ENCODE data around the gene KIAA0930. TPM values are rescaled to one million over a fixed set of nuclear protein-coding genes. Genes with fewer than 3 reads are reported as not detected.

KIAA0930 gene
- total RNA-seq, 1 donor from 2014 or later: 44.2 TPM

DNA sequence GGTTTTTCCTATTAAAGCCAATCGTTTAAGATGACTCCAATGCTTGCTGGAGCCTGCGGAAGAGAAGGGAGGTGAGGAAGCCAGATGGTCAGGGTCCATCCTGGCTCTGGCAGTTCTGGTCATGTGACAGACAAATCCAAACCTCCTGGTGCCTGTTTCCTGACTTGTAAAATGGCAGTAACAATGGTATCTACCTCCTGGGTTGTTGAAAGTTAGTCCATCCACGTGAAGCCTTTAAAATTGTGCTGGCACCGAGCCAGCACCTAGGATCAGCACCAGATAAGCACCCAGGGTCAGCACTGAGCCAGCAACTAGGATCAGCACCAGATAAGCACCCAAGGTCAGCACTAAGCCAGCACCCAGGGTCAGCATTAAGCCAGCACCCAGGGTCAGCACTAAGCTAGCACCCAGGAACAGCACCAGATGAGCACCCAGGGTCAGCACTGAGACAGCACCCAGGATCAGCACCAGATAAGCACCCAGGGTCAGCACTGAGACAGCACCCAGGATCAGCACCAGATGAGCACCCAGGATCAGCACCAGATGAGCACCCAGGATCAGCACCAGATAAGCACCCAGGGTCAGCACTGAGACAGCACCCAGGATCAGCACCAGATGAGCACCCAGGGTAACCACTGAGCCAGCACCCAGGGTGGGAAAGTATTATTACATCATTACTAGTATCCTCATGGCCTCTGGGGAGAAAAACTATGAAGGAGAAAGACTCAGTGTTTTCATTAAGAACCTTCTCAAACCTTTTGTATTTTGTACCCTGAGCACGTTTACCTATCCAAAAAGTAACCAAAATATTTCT, 17.2 kb downstream of the KIAA0930 start:
- ATAC-seq: no peak
- no peak for DNase-seq (ENCODE audit: low spot score)

- ATAC-seq: no peak
- no peak for DNase-seq (ENCODE audit: low spot score)
Measured at GRCh38 chr22:45221201-45221600, 19.5 kb downstream of the KIAA0930 start.

DNA sequence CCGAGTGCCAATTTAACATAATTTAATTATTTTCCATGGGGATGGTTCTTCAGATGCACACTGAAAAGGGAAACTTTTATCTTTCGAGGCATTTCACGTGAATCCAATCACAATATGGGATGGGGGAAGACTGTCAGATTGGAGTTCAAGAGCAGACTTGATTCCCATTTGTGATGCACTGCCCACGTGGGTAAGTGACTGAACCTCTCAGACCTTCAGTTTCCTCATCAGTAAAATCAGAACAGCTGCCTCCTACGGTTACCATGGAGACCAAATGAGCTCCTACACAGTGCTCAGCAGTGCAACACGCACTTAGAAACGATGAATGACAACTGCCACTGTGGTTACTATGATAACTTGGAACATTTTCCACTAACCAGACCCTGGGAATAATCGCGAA, 21.7 kb downstream of the KIAA0930 start:
- ATAC-seq: no peak

GRCh38 chr22:45217806-45218205, 22.9 kb downstream of the KIAA0930 start:
- ATAC-seq (no peak), DNase-seq (ENCODE audit: low spot score) (no peak)

More for the DNA sequence above, 21.7 kb downstream of the KIAA0930 start:
- no peak for DNase-seq (ENCODE audit: low spot score)

- no peak for DNase-seq (ENCODE audit: low spot score)
Measured at GRCh38 chr22:45217345-45217744, 23.3 kb downstream of the KIAA0930 start.

DNA sequence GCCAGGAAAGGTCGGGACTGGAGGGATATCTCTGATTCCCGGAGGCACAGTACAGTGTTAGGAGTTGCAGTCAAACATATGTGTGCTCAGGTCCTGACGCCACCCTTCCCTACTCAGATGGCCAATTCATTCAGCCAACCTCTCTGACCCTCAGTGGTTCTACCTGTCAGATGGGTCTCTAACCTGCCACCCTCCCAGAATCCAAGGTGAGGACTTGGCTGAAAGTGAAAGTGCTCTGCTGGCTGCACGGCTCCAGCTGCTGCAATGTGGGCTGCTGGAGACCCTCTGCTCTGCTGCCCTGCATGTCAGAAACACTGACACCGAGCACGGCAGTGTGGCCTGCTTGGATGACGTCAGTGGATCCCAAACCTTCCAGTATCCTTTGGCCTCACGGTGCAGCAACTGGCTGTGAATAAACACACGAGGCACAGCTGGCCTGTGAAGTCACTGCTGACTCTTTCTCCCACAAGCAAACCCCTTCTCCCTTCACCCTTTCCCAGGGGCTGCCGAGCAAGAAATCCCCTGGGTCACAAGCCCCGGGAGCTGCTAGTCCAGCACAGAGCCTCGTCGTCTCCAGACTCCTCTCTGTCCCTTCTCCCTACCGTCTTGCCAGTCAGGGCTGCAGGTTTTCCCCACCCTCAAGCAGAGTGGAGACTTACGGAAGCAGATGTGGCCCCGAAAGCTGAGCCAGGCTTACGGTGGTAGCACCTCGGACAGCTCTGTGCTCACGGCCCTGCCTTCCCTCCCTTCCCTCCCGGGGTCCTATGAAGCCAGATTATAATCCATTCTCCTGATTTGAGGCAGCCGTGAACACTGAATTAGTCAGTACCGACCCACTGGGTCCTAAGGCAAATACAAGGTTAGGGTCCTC, 24.3 kb downstream of the KIAA0930 start:
- ATAC-seq: peak; percentile 41
- no peak for DNase-seq (ENCODE audit: low spot score)

More at GRCh38 chr22:45217345-45217744, 23.3 kb downstream of the KIAA0930 start:
- ATAC-seq: no peak

DNA sequence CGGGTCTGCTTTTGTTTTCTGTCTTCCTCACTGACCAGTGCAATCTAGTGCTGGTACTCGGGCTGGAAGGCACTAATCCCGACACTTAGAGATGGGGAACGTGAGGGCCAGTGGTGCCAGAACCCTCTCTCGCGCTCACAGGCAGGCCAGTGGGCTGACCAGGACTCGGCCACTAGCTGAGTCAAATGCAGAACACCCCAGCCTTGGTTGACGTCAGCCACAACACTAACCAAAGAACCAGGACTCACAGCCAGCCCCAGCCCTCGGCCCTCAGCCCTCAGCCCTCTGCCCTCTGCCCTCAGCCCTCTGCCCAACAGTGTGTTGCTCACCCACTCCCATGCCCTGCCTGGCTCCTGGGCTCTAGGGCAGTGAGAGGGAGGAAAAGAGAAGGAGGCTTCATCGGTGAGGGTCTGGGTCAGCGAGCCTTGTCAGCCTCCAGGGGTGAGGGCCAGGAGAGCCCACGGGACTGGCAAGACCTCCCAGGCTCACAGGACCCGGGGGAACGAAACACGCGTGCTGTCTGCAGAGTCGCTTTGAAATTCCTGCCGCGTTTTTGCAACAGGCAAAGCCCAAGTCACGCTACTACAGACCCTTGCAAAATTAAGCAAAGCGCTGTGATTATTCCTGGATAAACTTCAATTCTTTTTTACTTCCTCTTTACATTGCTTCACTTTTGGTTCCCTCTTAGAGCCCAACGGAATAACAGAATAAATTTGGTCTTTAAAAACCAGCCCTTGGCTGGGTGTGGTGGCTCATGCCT, 27.5 kb downstream of the KIAA0930 start:
- ATAC-seq (peak; percentile 15), DNase-seq (ENCODE audit: low spot score) (no peak)

DNA sequence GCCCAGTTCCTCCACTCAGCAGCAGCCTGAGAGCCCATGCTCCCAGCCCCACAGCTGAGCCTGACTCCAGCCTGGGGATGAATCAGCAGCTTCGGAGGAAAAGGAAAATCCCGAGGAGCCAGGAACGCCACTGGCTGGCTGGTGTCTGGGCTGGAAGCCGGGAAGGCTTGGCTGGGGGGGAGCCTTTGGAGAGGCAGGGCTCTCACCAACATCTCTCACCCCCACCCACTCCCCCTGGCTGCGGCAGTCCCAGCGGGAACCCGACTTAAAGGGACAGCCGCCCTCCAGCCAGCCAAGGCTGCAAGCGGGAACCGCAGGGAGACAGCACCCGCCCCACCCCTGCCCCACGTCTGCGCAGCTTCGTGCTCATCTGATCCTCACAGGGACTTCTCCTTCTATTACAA, 28.4 kb downstream of the KIAA0930 start:
- no peak for DNase-seq (ENCODE audit: low spot score)
- ATAC-seq: peak; percentile 21

- ATAC-seq: no peak
Measured at GRCh38 chr22:45211848-45212247, 28.8 kb downstream of the KIAA0930 start.

DNA sequence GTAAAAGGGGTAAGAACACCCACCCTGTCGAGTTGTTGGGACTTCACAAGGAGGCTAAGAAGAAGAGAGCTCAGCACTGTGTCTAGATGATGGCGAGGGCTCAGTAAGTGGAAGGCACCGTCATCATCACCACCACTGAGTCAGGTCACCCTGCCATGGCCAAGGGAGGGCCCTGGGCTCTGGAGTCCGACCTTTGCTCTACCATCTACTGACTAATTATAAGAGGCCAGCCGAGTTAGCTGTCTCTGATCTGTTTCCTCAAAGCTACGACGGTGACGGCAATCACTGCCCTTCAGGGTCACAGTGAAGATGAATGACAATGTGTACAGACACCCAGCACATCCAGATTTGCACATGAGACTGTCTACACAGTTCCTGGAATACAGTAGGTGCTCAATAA, 29.3 kb downstream of the KIAA0930 start:
- ATAC-seq (no peak), DNase-seq (ENCODE audit: low spot score) (no peak)

More at GRCh38 chr22:45211848-45212247, 28.8 kb downstream of the KIAA0930 start:
- no peak for DNase-seq (ENCODE audit: low spot score)

- no peak for DNase-seq (ENCODE audit: low spot score)
Measured at GRCh38 chr22:45210991-45211390, 29.7 kb downstream of the KIAA0930 start.

GRCh38 chr22:45210577-45210976, 30.1 kb downstream of the KIAA0930 start:
- ATAC-seq: no peak
- no peak for DNase-seq (ENCODE audit: low spot score)

More at GRCh38 chr22:45210991-45211390, 29.7 kb downstream of the KIAA0930 start:
- no peak for ATAC-seq

- no peak for ATAC-seq
- no peak for DNase-seq (ENCODE audit: low spot score)
Measured at GRCh38 chr22:45210174-45210573, 30.5 kb downstream of the KIAA0930 start.

- ATAC-seq (peak; percentile 13), DNase-seq (ENCODE audit: low spot score) (no peak)
Measured at GRCh38 chr22:45208993-45209838, 31.5 kb downstream of the KIAA0930 start.

GRCh38 chr22:45208696-45208992, 32.0 kb downstream of the KIAA0930 start:
- ATAC-seq (no peak), DNase-seq (ENCODE audit: low spot score) (no peak)

GRCh38 chr22:45207981-45208664, 32.6 kb downstream of the KIAA0930 start:
- ATAC-seq (no peak), DNase-seq (ENCODE audit: low spot score) (no peak)

- no peak for ATAC-seq
- DNase-seq (ENCODE audit: low spot score): no peak
Measured at GRCh38 chr22:45207533-45207932, 33.2 kb downstream of the KIAA0930 start.

DNA sequence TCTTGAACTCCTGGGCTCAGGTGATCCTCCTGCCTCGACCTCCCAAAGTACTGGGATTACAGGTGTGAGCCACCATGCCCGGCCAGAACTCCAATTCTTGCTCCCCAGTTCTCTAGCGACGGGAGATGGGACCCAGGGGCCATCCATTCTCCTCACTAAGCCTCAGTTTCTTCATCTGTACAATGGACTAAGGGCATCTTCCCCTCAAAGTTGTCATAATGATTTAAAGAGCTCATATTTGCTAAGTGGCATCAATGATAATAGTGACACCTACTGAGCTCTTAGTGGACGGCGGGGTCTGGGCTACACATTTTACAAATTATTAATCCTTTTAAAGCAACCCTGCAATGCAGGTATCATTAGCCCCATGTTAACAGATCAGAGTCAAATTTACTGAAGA, 34.5 kb downstream of the KIAA0930 start:
- DNase-seq (ENCODE audit: low spot score): no peak

DNA sequence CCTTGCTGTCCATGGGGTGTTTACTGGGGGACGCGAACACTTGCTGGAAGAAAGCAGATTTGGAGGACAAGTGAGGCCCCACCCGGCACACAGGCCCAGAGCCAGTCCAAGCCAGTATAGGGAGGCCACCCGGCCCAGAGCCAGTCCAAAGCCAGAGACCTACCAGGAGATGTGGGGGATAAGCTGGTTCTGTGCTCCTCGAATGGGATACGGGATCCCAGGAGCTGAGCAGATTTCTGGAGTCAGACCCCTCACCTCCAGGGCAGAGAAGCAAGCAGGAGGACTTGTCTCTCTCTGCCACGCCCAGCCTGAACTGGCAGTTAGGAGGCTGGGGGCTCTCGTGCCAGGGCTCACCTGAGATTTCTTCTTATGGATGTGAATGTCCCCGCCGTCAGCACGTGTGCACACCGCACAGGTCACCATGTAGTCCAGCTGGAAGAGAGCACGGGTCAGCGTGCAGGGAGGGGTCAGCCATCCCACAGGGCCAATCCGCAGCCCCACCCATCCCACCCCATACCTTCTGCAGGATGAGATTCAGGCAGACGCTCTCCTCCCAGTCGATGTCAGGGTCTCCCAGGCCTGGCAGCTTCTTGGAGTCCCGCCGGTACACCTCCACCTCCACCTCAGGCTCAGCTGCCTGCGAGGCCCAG, 35.3 kb downstream of the KIAA0930 start:
- DNase-seq (ENCODE audit: low spot score) (no peak), ATAC-seq (no peak)

More for the DNA sequence above, 34.5 kb downstream of the KIAA0930 start:
- ATAC-seq: no peak

All from left lobe of liver (tissue), 2 donors.